ENCODE results near the gene POLR2C. TPM values are rescaled to one million over a fixed set of nuclear protein-coding genes. Genes with fewer than 3 reads are reported as not detected.

Gene POLR2C
- total RNA-seq, 1 donor from 2014 or later: 78.7 TPM

DNA sequence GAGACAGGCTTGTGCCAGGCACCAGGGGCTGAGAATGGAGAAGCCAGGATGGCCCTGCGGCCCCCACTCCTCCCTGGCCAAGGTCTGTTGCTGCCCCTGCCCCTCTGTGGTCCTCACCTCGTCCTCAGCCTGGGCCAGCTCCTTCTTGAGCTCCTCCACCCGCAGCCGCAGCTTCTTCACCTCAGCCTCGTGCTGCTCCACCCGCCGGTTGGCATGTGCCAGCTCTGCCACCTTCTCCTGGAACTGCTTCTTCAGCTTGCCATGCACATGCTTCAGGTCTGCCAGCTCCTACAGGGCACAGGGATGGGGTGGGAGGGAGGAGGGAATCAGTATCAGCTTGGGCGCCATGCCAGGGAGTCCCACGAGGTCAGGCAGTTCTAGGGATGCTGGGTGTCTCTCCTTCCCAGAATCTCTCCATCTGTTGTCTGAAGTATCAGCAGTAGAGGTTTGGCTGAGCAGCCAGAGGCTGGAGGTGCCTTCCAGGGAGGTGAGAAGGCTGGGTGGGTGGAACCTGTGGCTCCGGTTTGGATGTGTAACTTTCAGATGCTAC lies 53.8 kb downstream of the POLR2C start:
- FAIRE-seq: no peak
- H3K36me3 ChIP-seq (ENCODE audit: control insufficient read depth, insufficient read depth, low read length): no peaks in the 10 kb centered on the region
- H3K4me3 ChIP-seq (ENCODE audit: low read depth, low read length): no peak overlapping the region
- H3K27me3 ChIP-seq (ENCODE audit: control insufficient read depth, insufficient read depth, low read length): no peaks in the 10 kb centered on the region
- no peak for DNase-seq (ENCODE audit: low read depth)
- TF ChIP-seq CTCF (IDR thresholded peaks at IDR 0.05; ENCODE audit: insufficient read depth, low read length, severe bottlenecking): no peak

DNA sequence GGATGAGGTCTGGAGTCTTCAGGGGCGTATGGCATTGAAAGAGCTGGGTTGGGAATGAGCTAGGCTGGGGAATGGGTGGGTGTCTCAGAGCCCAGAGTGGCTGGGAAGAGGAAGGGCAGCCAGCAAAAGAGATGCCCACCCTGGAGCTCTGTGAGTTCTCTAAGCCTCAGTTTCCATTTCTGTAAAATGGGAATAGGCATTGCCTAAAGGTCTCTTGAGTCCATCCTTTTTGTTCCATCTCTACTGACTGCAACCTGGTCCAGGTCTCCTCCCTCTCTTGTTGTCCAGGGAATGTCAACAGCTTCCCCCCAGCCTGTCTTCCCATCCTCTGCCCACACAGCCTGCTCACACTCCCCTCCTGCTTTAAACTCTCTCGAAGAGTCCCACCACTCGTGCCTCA lies 54.3 kb downstream of the POLR2C start:
- Histone ChIP-seq H3K27me3 (ENCODE audit: control insufficient read depth, insufficient read depth, low read length) (no peaks in the 10 kb centered on the region), H3K4me3 (ENCODE audit: low read depth, low read length) (no peak overlapping the region), H3K36me3 (ENCODE audit: control insufficient read depth, insufficient read depth, low read length) (no peaks in the 10 kb centered on the region)
- no peak for TF ChIP-seq CTCF (IDR thresholded peaks at IDR 0.05; ENCODE audit: insufficient read depth, low read length, severe bottlenecking)
- DNase-seq (ENCODE audit: low read depth): no peak
- no peak for FAIRE-seq

DNA sequence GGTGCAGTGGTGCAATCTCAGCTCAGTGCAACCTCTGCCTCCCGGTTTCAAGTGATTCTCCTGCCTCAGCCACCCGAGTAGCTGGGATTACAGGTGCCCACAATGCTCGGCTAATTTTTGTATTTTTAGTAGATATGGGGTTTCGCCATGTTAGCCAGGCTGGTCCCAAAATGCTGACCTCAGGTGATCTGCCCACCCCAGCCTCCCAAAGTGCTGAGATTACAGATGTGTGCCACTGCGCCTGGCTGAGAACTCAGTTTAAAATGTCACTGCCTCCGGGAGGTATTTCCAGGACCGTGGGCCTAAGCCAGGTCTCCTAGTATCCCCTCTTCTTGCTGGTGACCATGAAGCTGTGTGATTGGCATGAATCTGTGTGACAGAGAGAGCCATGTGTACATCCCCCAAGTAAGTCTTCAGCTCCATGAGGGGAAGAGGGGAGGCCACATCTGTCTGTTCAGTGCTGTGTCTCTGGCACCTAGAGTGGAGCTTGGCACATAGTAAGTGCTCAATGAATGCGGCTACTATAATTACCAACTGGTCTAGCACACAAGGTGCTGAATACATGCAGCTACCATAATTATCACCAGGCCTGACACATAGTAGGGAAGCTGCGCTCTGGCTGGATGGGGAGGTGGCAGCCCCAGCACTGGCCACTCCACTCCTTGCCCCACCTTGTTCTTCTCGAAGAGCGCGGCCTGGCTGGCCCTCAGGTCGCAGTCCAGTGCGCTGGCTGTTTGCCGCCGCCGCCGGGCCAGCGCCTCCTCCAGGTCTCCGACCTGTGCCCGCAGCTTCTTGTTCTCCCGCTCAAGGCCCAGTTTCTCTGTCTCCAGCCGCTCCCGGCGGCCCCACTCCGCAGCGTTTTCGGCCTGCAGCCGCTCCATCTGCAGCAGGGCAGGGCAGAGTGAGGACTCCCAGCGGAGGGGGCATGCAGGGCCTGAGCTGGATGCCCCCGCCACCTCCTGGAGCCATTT lies 55.2 kb downstream of the POLR2C start:
- TF ChIP-seq CTCF (IDR thresholded peaks at IDR 0.05; ENCODE audit: insufficient read depth, low read length, severe bottlenecking): no peak
- no peak for FAIRE-seq
- no peak for DNase-seq (ENCODE audit: low read depth)
- H3K4me3 ChIP-seq (ENCODE audit: low read depth, low read length): no peak overlapping the region
- H3K36me3 ChIP-seq (ENCODE audit: control insufficient read depth, insufficient read depth, low read length): no peaks in the 10 kb centered on the region
- H3K27me3 ChIP-seq (ENCODE audit: control insufficient read depth, insufficient read depth, low read length): no peaks in the 10 kb centered on the region

DNA sequence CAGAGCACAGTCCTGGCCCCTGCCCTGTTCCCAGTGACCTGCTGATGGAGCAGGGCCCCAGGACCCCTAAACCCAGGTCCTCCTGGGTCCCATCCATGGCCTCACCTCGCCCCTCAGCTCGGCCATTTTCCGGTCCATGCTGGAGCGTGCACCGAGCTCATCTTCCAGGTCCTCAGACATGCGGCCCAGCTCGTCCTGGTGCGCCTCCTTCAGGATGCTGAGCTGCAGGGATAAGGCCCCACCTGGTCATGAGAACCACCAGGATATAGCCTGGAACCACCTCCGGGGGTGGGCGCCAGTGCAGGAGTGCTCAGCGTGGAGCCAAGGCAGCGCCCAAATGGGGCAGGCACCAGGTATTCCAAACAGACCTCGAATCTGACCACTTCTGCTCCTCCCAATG lies 56.0 kb downstream of the POLR2C start:
- H3K4me3 ChIP-seq (ENCODE audit: low read depth, low read length): no peak overlapping the region
- no peaks in the 10 kb centered on the region for H3K27me3 ChIP-seq (ENCODE audit: control insufficient read depth, insufficient read depth, low read length)
- FAIRE-seq: no peak
- DNase-seq (ENCODE audit: low read depth): no peak
- H3K36me3 ChIP-seq (ENCODE audit: control insufficient read depth, insufficient read depth, low read length): no peaks in the 10 kb centered on the region
- TF ChIP-seq CTCF (IDR thresholded peaks at IDR 0.05; ENCODE audit: insufficient read depth, low read length, severe bottlenecking): no peak

- no peak overlapping the region for H3K4me3 ChIP-seq (ENCODE audit: low read depth, low read length)
- no peak for TF ChIP-seq CTCF (IDR thresholded peaks at IDR 0.05; ENCODE audit: insufficient read depth, low read length, severe bottlenecking)
- H3K36me3 ChIP-seq (ENCODE audit: control insufficient read depth, insufficient read depth, low read length): no peaks in the 10 kb centered on the region
- FAIRE-seq: no peak
- no peak for DNase-seq (ENCODE audit: low read depth)
- no peaks in the 10 kb centered on the region for H3K27me3 ChIP-seq (ENCODE audit: control insufficient read depth, insufficient read depth, low read length)
Measured at GRCh38 chr16:57518922-57519321, 56.4 kb downstream of the POLR2C start.
